Measurements from ENCODE around the gene BCAN.

Gene BCAN

DNA sequence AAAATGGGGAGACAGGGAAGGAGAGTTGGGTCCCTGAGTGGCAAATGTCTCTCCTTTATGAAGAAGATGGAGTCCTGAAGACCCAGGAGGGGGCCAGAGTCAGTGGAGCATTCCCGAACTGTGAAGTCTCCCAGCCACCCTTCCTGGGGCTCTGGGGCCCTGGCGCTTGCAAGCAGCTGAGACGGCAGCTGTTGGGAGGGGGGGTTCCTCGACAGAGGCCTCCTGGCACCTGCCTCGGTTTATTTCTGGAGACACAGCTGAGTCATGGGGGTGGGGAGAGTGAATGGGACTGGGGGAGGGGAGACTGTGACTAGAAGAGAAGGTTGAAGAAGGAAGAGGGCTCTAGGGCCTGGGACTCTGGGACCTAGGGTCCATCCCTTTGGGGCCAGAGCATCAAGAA is 21.3 kb downstream of the BCAN start:
- no peak for FAIRE-seq

DNA sequence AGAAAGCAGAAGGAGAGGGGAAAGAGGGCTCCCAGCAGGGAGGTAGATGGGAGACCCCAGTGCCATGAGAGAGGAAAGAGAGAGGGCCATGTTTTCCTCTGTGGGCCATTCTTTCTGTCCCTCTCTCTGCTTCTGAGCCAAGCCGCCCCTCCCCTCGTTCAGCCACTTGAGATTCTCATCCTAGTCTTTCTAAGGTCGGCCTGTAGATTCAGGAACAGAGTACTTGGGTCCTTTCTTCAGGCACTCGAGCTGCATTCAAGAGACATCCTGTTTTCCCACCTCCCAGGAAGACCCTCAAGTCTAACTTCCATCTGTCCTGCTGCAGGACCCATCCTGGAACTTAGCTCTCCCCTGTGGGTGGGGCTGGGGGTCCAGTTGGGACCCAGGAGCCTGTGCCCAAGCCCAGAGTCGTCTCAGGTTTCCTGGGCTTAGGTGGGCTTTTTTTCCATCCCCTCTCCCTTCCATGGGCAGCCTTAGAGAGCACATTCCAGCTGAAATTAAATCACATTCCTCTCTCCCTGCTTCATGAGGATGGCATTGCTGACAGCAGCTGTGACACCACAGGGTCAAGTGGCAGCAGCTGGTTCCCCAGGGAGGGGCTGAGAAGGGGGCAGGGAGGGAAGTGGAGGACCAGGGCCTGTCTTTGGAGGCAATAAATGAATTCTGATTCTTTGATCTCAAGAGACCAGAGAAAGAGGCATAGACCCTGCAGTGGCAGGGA is 22.3 kb downstream of the BCAN start:
- FAIRE-seq = no peak

DNA sequence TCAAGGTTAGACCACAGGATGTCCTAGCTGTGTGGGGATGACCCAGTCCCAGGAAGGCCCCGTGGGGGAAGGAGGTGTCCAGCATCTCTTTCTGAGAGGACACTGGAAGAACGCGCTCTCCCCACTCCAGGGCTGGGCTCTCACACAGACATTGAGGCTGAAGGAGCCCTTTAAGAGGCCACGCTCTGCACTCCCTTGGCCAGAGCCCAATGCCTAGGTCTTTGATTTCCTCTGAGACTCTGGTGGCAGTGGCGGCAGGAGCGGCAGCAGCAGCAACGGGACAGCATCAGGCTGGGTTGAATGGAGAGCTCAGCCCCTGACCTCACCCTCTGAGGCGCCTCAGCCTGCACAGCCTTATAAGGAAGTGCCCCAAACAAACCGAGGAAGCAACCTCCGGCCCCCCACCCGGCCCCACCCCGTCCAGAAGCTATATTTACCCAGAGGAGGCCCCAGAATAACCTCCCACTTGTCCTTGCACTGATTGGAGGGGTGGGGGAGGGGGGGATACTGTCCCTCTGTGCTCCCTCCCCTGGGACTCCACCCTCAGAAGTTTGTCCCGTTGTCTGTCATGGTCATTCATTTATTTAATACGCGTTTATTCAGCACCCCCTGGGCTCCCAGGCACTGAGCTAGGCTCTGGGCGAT is 23.0 kb downstream of the BCAN start:
- no peak for FAIRE-seq

DNA sequence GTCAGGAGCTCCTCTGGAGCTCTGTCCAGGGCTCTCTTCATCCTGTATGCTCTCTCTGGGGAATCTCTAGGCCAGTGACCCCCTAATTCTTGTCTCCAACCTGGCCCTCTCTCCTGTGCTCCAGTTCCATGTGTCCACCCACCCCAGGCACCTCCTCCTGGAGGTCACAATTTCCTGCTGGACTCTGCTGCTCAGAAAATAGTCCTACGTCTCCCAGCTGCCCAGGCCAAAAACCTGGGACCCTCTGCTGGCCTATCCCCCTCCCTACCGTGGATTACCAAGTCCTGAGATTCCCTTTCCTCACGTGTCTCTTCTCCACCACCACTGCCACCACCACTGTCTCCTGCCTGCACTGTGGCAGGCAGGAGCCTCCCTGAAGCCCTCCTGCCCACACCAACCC is 23.6 kb downstream of the BCAN start:
- FAIRE-seq = no peak

DNA sequence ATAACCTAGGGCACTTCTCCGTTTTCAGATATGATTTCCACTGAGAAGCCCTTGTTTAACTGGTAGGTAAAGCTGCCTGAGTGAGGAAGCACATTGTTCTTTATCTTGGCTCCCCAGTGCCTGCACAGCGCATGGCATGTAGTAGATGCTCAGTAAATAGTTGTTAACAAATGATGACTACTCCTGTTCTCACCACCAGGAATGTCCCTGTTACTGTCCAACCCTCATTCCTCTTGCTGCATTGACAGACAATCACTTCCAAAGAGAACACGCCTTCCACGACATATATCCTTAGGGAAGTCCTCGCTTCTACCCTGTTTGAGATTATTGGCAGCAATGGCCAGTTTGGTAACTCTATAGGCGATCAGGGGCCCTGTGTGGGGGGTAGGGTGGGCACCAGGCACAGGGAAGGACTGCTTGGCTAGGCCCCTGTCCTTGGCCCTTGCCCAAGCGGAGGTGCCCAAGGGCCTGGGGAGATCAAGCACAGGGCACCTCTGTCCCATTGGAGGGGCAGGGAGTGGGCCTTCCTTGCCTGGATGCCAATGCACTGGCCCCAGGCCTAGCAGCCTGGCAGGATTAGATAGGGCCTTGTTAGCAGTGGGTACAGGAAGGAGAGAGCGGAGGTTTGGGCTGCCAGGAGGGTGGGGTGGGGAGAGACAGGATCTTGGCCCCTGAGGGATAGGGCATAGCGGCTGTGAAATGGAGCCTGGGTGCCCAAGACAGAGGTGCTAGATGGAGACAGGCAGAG is 25.1 kb downstream of the BCAN start:
- no peak for FAIRE-seq

DNA sequence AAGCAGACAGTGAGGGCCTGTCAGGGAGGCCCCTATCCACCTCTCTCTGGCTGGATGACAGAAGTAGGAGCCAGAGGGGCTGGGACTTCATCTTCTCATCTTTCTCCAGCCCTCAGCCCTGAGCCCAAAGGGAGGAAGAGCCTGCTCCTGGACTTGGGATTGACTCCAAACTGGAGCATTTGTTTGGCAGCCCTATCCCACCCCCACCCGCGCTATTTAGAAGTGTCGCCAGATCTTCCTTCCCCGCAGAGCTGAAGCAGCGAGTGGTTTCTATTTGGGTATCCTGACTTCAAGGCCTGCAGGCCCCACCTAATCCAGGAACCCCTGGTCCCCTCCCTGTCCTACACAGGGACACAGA is 25.7 kb downstream of the BCAN start:
- FAIRE-seq = no peak

DNA sequence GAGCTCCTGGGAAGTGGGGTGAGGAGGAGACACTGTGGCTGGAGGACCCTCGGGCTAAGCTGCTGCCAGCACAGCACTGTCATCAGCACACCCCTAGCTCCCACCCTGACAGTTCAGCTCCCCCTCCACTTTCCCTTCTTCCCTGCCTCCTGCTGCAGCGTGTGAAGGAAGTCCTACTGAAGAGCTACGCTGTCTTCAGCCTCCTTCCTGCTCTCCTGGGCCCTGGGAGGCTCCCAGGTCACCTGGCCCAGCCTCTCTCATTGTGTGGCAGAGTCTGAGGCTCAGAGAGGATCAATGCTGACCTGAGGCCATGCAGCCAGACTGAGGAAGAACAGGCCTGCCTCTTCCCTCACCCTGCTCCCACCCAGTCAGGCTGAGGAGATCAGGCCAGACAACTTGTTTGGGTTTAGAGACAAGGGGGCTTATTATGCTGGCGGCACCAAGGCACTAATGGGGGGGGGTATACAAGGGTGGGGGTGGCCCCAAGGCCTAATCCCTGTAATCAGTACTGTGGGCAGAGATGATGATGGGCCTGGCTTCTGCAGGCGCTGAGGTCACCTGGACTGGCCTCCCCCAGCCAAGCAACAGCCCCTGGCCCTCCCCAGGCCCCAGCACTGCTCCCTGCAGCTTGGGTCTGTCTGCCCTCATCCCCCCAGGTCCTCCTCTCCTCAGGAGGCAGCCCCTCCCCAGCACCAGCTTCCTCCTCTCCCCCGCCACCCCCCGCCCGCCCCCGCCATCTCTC is 26.2 kb downstream of the BCAN start:
- FAIRE-seq = no peak

DNA sequence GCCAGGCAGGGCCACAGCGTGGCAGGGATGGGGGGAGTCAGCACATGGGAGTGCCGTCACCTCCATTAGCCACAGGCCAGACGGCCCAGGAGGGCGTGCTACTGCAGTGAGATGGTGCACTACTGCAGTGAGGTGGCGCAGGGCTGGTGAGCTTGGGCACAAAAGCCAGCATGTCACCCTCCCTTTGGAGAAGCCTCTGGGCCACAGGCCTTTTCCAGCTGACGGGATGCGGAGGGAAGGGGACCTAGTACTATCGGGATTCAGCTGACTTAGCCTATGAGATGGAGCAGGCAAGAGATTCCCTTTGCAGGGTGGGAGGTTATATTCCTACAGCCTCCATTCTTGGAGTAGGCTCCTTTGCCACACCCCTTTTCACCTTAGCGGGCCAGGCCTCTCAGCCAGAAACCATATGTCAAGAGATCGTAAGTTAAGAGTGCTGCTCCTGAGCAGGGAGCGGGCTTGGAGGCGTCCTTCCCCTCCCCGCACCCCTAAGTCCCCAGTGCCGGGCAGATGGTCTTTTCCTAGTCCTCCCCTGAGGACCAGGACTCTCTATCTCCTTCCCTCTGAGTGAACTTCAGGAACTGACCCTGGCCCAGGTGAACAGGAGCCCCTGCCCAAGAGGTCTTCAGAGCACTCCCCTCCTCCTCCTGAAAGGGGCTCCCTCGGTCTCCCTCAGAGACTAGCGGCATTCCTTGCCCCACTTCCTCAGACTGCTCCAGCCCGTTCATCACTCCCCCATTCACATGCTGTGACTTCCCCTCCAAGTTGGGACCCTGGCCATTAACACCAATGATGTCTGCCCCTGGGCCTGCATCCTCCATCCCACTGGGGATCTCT is 27.1 kb downstream of the BCAN start:
- no peak for FAIRE-seq

DNA sequence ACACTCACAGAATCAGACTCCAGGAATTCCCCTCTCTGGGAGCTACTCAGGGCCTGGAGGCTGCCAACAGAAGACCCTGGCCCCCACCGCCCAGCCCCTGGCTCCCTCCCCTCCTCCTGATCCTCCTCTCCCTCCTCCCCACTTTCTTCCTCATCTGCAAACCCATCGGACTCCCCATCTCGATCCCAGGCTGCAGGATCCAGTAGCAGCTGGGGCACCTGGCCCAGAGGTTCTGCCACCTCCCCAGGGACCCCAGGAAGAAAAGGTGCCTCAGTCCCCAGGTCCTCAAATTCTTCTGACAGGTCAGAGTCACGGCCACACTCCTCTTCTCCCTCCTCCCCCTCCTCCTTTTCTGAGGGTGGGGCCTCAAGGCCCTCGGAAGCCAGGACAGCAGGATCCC is 27.9 kb downstream of the BCAN start:
- no peak for FAIRE-seq

DNA sequence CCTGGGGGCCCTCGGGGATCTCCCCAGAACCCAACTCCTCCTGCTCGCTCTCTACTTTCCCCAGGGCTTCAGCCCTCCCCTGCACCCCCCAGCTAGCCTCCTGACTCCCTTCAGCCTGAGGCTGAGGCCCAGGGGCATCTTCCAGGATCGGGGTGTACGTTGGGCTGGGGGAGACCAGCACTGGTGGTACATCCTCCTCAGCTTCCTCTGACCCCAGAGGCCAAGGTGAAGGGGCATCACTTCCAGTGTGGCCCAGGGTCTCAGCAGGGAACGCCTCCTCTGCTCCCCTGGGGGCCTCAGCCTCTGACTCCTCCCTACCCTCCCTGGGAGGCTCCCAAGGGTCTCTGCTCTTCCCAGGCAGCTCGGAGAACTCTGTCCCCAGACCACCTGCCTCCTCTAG is 28.4 kb downstream of the BCAN start:
- FAIRE-seq = no peak

DNA sequence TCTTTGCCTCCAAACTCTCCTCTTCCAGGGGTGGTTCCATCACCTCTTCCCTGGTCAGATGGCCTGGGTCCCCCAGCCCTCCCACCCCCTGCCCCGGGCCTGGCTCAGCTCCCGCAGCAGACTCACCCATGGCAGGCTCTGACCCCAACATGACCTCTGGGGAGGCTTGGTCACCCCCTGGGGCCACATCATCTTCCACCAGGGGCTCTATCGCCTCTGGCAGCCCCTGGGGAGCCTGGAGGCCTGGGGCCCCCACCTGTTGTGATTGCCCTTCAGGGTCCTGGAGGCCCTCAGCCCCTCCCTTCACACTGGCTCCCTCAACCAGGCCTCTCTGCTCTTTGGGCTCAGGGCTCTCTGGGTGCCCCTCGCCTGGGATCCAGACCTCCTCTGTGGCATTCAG is 28.9 kb downstream of the BCAN start:
- no peak for FAIRE-seq

DNA sequence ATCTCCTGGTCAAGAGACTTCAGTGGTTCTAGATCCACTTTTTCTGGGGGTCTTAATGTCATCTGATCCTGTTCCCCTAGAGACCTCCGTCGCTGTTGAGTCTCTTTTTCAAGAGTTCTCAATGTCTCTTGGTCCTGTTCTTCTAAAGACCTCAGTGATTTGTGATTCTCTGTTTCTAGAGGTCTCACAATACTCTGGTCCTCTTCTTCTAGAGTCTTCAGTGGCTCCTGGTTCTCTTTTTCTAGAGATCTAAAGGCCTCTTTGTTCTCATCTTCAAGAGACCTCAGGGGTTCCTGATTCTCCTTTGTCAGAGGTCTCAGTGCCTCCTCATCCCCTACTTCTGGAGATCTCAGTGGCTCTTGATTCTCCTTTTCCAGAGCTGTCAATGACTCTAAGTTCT is 29.9 kb downstream of the BCAN start:
- FAIRE-seq = no peak

DNA sequence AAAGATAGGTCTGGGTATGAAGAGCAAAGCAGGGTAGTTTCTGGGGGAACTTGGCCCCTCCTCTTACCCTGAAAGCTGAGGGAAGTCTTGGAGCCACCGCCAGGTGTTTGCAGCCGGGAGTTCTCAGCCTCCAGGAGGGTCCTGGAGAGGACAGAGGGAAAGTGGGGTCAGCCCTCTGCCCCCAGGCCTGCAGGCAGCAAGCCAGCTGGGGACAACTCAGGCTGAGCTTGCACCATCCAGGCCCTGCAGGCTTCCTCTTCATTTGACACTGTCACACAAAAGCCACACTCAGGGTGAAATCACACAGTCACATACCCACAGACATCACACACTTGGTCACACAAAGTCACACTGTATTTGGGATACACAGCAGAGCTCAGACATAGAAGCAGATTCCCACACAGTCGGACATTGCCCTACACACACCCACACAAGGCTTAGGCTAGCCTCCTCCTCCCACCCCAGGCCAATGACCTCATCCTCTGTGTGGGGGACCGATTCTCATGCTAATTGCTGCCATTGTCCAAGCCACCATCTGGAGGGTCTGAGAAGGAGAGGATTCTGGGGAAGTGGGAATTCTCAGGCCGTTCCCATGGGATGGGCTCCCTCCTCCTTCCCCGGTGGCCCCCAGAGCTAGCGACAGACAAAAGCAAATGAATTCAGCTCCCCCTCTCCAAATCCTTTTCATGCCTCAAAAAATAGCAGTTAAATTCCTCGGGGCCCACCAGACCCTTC is 31.6 kb downstream of the BCAN start:
- no peak for FAIRE-seq

DNA sequence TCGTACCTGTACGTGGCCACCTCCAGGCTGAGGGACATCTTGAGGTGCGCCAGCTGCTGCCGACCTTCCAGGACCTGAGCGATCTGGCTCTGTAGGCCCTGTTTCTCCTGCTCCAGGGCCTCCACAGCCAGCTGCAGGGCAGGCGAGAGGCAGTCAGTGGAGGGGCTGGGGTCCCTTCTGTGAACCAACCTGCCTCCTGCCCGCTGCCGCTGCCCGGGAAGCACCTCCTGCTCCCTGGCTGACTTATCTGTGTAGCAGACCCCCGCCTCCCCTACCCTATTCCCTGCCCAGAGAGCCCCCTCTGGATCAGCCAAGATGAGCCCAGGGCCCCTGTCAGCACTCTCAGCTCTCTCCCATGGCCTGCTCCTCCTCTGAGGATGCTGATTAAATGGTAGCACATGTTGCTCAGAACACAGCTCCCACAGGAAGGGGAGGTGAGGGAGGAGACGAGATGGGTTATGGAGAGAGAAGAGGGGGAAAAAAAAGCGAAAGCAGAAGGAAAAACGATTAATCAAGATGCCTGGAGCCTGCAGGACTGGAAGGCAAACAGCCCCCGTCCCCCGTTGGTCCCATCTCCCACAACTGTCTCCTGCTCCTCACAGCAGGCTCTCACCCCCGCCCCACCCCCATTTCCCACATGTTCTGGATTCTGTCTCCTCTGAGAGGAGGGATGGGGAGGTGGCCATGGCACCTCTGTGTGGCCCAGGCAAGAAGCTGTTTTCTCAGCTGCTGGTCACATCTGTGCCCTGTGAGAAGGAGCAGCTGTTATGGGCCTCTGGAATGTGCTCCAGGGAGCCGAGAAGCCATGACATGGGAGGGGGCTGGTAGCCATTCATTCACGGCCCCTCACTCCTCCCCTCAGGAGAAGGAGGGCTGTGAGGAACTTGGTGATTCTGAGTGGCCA is 33.5 kb downstream of the BCAN start:
- no peak for FAIRE-seq

DNA sequence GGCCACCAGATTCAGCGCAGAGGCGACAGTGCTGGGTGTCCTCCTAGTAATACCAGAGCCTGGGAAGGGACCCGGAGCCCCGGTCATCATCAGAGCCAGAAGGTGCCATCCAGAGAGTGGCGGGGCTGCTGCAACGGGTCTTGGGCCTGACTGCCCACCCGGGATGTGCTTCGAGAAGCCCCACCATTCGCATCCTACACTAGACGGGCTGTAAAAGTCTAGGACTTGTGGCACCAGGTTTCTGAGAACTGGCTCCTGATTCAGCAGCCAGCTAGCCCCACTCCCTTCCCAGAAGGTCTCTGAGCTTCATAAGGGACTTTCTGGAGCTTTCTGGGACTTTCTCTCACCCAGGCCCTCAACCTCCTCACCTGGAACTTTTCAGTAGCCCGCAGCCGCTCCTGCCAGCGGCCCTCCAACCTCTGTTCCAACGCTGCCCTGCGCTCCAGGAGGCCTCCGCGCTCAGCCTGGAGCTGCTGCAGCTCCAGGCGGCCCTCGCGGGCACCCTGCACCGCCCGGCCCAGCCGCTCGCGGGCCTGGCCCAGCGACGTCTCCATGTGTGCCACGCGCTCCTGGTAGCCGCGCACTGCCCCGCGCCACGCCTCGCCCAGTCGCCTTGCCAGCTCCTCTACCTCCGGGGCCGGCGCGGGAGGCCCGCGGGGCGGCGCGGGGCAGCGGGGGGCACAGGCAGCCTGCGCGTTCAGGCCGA is 34.4 kb downstream of the BCAN start:
- FAIRE-seq = no peak

DNA sequence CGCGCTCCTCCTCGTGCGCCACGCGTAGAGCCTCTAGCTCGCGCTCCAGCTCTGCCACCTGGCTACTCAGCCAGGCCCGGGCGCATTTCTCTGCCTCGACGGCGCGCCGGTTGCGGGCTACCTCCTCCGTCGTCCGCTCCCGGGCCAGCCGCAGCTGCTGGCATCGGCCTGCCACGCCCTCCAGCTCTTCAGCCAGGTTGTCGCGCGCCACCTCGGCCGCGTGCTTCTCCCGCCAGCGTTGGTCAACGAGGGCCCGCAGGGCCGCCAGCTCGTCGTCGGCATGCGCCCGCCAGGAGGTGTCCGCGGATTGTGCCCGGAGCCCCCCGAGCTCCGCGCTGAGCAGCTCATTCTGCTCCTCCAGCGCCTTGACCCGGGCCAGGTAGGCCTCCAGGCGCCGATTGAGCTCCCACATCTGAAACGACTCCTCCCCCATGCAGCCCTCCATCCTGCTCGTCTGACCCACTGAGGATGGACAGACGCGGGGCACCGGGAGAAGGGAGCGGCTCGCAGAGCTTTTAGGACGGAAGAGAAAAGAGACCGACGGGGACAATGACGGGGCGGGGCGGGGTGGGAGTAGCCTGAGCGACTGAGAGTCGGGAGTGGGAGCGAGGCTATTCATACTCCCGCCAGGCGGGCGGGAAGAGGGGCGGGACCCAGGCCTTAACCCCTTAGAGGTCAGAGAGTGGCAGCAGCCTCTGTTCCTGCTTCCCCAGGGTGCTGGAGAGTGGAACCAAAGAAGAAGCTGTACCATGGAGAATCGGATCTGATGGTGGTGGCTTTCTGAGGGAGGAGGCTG is 35.1 kb downstream of the BCAN start, which contains the start of gene NES:
TSS of gene NES (minus strand) at position 588 of the 796 bp plus-strand sequence. CDS start at position 445, 143 bp downstream.
- no peak for FAIRE-seq

DNA sequence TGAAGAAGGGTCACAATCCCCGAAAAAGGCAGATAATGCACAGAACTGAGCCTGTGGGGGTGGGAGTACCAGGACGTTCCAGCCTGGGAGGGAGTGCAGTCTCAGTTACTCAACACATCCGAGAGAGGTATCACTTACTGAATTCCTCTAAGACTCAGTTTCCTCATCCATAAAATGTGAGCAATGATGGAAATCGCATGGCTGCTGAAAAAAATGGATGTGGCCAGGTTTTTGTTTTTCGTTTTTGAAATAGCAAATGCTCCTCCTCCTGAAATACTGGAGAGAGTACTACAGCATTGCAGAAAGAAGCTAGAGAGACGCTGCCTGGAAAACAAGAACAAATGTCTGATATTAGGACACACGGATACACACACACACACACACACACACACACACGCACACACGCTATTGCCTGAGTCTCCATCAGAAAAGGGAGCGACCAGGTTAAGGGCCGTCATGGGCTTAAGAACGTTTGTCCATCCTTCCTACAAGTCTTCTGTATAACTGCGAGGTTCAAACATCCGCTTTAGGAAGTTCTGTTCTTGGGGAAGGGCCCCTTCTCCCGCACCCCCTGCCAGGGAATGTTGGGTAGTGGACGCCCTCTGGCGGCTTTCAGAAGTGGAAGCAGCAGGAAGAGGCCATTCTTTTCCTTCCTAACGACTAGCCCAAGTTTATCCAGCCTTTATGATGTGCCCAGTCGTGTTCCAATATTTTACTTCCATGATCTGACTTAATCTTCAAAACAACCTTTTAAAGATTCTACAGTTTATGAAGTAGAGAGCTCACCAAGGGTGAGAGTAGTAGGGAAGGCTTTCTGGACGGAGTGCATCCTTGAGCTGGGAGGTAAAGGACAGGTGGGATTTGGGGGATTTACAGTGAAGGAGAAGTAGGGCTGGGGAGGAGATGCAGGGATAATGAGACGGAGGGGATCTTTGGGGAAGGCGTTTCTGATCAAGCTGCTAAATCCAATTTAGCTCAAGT is 36.0 kb downstream of the BCAN start:
- no peak for FAIRE-seq

DNA sequence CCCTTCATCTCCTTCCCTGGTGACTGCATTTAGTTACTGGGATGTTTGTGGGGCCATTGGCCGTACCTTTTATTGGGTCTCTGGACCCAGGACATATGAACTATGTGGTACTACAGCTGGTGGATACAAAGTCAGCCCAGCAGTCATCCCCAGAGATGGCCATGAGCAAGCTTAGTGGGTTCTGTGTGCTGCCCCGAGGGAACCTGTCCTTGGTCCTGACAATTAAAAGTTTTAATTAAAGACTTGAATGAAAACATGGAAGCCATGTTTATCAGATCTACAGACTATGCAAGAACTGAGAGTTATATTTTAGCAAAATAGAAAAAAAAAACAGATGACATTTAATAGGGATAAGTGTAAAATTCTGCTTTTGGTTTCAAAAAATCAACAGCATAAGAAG is 38.1 kb downstream of the BCAN start:
- FAIRE-seq = no peak

Data from colon (tissue), 2 donors.